ENCODE measurements around the gene DPEP1. TPM values are rescaled to one million over a fixed set of nuclear protein-coding genes. Genes with fewer than 3 reads are reported as not detected.

DPEP1 gene
- total RNA-seq, 2 donors from 2014 or later, result not detected

DNA sequence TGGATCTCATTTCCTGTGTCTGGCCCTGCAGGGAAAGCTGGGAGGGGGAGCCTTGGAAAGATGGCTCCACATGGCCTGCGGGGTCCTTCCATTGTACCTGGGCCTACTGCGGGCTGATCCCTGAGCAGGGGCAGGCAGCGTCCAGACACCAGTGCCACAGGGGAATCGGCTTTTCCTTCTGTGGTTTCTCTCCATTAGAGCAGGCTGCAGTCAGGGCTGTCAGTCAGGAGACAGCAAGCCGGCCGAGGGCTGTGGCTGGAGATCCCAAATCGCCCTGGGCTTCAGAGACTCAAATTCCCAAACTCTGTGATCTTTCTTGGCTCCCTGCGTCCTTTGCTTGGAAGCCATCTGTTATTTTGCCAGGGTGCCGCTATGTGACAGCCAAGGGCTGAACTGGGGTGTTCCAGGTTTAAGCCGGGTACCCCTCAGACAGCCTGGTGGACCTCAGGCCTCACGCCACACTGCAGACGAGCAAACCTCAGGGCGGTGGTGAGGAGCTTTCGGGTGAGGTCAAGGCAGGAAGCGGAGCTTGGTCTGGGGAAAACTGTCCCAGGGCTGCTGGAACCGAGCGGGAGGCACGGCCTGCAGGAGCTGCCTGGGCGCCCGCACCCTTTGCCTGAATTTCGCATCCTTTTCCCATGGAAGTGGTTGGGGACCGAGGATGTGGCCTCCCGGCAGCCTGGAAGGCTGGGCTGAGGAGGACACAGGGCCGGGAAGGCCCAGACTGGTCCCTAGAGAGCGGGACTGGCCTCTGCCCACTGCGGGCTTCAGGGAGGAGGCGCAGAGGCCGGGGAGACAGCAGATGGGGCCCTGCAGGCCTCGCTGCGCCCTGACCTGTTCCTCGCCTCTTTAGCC is 39.4 kb upstream of the DPEP1 start:
- no peaks in the 10 kb centered on the region for H3K9me3 ChIP-seq (ENCODE audit: control insufficient read depth, low read length, poor library complexity, severe bottlenecking)
- Mint-ChIP-seq H3K4me3 (peak overlapping the region; percentile 72), H3K27ac (peak overlapping the region; percentile 47), H3K27me3 (no peaks in the 10 kb centered on the region), H3K36me3 (ENCODE audit: low read depth) (no peaks in the 10 kb centered on the region), H3K4me1 (peaks cover 10% of the 10 kb centered on the region)
- DNase-seq, result no peak
- no peak for ATAC-seq

DNA sequence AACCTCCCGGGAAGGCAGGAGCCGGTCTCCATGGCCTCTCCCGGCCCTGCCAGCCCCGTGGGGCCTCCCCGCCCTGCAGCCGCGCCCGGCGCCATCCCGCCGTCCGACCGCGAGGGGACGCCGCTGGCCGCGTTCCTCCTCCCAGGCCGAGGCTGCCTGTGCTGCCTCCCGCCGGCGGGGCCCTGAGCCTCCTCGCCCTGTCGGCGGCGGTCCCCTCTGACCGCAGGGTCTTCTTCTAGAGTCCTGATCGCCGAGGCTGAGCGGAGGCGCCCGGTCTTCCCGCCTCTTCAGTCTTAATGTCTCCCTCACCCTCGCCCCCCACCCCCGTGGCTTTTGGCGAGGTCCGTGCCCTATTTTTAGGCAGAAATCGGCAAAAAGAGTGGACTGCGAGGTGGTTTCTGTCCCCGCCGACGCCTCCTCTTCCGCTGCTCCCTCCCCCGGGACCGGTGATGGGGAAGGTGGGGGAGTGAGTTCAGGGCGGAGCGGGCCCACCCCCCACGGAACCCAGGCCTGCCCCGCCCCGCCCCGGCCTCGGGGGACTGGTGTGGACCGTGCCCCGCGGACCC is 38.7 kb upstream of the DPEP1 start:
- Mint-ChIP-seq H3K27ac (no peak overlapping the region), H3K27me3 (no peaks in the 10 kb centered on the region), H3K4me3 (peak overlapping the region; percentile 76), H3K36me3 (ENCODE audit: low read depth) (no peaks in the 10 kb centered on the region), H3K4me1 (peaks cover 10% of the 10 kb centered on the region)
- DNase-seq, result peak; percentile 37 to 52 (median 48)
- H3K9me3 ChIP-seq (ENCODE audit: control insufficient read depth, low read length, poor library complexity, severe bottlenecking), result no peaks in the 10 kb centered on the region
- peak; percentile 71 for ATAC-seq

DNA sequence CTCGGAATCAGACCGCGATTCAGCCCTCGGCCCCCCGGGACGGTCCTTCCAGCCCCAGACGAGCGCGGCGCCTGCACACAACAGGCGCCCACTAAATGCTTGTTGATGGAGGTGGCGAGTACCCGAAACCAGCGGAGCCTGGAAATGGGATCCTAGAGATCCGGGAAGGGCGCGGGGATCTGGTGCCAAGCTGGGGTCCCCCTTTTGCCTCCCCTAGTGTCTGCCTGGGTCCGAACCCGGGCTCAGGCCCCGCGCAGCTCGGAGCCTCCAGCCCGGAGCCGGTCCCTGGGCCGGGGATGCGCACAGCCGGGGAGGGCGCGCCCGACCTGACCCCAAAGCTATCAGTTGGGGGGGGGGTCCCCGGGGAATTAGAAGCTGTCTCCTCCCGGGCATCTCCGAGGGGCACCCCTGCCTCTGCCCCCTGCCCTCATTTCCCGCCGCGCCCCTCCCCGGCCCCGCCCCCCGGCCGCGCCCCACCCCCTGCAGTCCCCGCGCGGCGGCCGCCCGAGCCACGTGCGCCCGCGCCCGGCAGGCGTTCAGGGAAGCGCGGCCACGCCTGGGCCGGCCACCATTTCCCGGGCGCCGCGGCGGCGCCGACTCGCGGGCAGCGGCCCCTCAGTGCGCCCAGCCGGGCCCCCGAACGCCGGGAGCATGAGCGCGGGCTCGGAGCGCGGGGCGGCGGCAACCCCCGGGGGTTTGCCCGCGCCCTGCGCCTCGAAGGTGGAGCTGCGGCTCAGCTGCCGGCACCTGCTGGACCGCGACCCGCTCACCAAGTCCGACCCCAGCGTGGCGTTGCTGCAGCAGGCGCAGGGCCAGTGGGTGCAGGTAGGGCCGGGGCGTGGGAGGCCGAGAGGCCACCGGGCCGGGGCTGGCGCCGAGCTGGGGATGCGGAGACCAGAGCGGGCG is 37.9 kb upstream of the DPEP1 start, which contains the start of gene CPNE7:
TSS of gene CPNE7 (plus strand) at position 512 of the 906 bp plus-strand sequence. CDS start at position 652, 140 bp downstream.
- ATAC-seq (peak; percentile 53), DNase-seq (no peak)
- Mint-ChIP-seq H3K27ac (no peak within 1 kb of the TSS), H3K27me3 (no peaks in the 10 kb centered on the region), H3K4me1 (peaks cover 10% of the 10 kb centered on the region), H3K36me3 (ENCODE audit: low read depth) (no peaks in the 10 kb centered on the region), H3K4me3 (peak within 1 kb of the TSS; percentile 76)
- H3K9me3 ChIP-seq (ENCODE audit: control insufficient read depth, low read length, poor library complexity, severe bottlenecking), result no peaks in the 10 kb centered on the region

DNA sequence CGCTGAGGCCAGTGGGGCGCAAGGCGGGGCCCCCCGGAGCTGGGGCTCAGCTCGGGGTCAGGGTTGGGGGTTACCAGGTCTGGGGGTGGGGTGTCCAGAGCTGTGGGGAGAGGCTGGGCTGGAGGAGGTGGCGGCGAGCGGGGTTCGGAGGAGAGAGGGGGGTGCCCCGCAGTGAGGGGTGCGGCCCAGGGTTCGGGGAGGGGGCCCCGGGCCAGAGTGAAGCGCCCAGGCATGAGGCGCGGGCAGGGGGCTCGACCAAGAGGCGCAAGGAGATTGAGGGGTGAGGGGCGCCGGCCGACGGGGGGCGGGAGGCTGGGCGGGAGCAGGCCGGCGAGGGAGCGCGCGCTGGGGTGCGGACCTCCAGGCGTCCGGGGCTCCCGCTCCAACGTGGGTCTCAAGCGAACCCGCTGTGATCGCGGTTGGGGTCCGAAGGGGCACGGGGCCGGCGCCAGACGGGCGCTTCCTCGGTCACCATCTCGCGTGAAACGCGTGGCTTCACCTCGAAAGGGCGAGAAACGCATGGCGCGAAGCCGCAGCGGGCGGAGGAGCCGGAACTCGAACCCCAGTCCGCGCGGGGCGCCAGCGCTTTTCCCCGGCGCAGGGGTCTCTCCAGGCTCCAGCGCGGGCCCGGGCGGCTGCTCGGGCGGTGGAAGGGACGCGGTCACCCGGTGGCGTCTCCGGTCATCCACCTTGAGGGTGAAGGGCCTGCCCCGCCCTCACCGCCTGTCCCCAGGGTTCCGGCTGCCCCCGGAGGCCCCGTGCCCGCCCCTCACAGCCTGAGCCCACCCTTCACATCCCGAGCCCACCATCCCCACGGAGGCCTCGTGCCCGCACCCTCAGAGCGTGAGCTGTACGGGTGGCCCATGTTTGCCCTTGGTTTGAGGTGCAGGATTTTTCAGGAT is 37.0 kb upstream of the DPEP1 start:
- no peaks in the 10 kb centered on the region for H3K9me3 ChIP-seq (ENCODE audit: control insufficient read depth, low read length, poor library complexity, severe bottlenecking)
- H3K4me1 Mint-ChIP-seq, result peaks cover 10% of the 10 kb centered on the region
- H3K4me3 Mint-ChIP-seq, result no peak overlapping the region
- H3K27me3 Mint-ChIP-seq, result no peaks in the 10 kb centered on the region
- no peak overlapping the region for H3K27ac Mint-ChIP-seq
- ATAC-seq, result no peak
- no peak for DNase-seq
- H3K36me3 Mint-ChIP-seq (ENCODE audit: low read depth), result no peaks in the 10 kb centered on the region

DNA sequence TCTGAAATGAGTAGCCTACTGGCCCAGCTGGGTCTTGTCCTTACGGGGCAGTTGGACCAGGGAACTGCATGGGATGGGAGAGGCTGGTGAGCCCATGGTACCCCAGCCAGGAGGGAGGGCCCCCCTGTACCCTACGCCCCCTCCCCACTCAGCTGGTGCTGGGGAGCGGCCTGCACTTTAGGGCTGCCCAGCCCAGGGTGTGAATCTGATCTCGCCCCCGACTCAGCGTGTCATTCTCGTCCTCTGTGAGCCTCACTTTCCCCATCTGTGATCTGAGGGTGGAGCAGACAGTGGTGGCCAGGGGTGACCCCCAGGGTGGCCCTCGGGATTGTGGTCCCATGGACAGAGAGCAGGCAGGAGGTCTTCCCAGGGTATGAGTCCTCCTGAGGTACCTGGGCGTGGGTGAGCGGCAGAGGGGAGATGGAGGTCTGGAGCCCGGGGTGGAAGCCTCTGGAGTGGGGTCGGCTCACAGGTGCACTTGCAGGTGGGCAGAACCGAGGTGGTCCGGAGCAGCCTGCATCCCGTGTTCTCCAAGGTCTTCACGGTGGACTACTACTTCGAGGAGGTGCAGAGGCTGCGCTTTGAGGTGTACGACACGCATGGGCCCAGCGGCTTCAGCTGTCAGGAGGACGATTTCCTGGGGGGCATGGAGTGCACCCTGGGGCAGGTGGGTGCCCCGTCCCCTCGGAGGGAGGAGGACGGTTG is 36.2 kb upstream of the DPEP1 start:
- Mint-ChIP-seq H3K27me3 (no peaks in the 10 kb centered on the region), H3K4me3 (peak overlapping the region; percentile 25), H3K36me3 (ENCODE audit: low read depth) (no peaks in the 10 kb centered on the region), H3K27ac (no peak overlapping the region), H3K4me1 (peaks cover 4% of the 10 kb centered on the region)
- no peaks in the 10 kb centered on the region for H3K9me3 ChIP-seq (ENCODE audit: control insufficient read depth, low read length, poor library complexity, severe bottlenecking)
- ATAC-seq (no peak), DNase-seq (no peak)

DNA sequence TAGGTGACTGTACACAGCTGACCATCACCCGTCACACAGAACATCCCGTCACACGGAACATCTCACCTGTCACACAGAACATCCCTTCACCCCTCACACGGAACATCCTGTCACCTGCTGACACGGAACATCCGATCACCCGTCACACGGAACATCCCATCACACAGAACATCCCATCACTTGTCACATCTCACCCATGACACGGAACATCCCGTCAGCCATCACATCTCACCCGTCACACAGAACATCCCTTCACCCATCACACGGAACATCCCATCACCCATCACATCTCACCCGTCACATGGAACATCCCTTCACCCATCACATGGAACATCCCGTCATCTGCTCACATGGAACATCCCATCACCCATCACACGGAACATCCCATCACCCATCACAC is 34.1 kb upstream of the DPEP1 start:
- DNase-seq, result no peak
- ATAC-seq, result no peak
- peaks cover 2% of the 10 kb centered on the region for H3K4me1 Mint-ChIP-seq
- no peaks in the 10 kb centered on the region for H3K9me3 ChIP-seq (ENCODE audit: control insufficient read depth, low read length, poor library complexity, severe bottlenecking)
- H3K27ac Mint-ChIP-seq, result no peak overlapping the region
- H3K27me3 Mint-ChIP-seq, result no peaks in the 10 kb centered on the region
- H3K36me3 Mint-ChIP-seq (ENCODE audit: low read depth), result no peaks in the 10 kb centered on the region
- no peak overlapping the region for H3K4me3 Mint-ChIP-seq

DNA sequence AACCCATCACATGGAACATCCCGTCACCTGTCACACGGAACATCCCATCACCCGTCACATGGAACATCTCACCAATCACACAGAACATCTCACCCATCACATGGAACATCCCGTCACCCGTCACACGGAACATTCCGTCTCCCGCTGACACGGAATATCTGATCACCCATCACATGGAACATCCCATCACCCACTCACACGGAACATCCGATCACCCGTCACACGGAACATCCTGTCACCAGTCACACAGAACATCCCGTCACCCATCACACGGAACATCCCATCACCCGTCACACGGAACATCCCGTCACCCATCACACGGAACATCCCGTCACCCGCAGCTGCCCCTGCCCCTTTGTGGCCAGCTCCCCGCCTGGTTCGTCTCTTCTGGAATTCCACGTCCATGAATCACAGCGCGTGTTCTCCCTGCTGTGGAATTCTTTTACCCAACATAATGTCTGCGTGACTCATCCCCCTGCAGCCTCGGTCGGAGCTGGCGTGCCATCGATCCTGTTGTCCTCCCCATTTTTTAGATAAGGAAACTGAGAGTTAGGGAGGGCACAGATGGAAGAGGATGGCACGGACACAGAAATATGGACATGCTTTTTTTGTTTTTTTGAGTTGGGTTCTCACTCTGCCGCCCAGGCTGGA is 32.3 kb upstream of the DPEP1 start:
- no peak for DNase-seq

DNA sequence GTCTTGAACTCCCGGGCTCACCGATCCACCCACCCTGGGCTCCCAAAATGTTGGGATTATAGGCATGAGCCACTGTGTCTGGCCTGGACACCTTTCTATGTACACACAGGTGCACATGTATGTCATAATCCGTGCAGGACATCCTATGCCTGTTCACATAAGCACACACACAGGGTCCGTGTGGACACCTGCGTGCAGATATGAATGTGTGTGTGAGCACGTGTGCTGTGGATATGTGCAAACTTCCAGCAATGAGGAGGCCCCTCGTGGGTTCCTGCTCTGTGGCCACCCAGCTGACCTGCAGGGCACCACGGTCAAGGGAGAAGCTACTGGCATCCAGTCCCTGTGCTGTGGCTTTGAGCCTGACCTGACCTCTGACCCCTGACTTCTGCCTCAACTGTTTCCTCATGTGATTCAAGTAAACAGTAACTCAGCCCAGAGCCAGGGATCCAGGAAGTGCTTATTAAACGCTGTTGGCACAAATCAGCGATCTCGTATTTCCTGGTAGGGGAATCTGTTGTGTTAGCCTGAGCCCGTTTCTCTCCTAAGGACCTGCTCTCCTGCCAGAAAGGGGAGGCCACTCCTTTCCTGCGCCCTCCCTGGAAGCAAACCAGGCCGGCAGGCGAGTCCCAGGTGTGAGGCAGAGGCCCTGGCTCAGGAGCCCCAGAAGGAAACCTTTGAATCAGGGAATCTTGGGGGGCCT is 31.4 kb upstream of the DPEP1 start:
- no peak for ATAC-seq
- H3K27ac Mint-ChIP-seq, result no peak overlapping the region
- no peak for DNase-seq
- no peaks in the 10 kb centered on the region for H3K27me3 Mint-ChIP-seq
- no peaks in the 10 kb centered on the region for H3K9me3 ChIP-seq (ENCODE audit: control insufficient read depth, low read length, poor library complexity, severe bottlenecking)
- no peaks in the 10 kb centered on the region for H3K36me3 Mint-ChIP-seq (ENCODE audit: low read depth)
- peaks cover 2% of the 10 kb centered on the region for H3K4me1 Mint-ChIP-seq
- H3K4me3 Mint-ChIP-seq, result no peak overlapping the region

More for the DNA sequence above, 32.3 kb upstream of the DPEP1 start:
- H3K9me3 ChIP-seq (ENCODE audit: control insufficient read depth, low read length, poor library complexity, severe bottlenecking), result no peaks in the 10 kb centered on the region
- Mint-ChIP-seq H3K4me3 (no peak overlapping the region), H3K27me3 (no peaks in the 10 kb centered on the region), H3K36me3 (ENCODE audit: low read depth) (no peaks in the 10 kb centered on the region), H3K4me1 (peaks cover 2% of the 10 kb centered on the region), H3K27ac (no peak overlapping the region)
- ATAC-seq, result no peak

DNA sequence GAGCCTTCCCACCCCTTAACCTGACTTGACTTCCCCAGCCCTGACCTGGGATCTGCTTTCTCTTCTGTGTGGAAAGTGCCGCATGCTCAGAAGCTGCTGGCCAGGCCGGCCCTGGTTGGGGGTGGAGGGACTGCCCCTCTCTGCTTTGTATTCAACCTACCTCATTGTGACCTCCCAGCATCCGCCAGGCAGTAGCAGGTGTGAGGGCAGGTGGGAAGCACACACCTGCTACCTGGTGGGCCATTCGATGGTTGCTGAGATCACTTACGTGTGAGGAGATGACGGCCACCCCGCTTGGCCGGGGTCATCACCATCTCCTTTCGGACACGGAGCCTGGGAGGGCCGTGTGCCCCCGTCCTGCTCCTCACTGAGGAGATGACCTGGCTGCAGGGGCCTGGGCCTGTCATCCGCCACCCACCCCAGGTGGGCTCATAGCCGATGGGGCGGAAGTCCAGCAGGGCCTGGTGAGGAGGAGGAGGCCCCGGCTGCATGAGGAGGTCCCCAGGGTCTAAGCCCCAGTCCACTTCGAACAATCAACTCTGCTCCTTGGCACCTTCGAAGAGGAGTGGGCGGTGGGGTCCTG is 30.7 kb upstream of the DPEP1 start:
- ATAC-seq, result no peak
- Mint-ChIP-seq H3K36me3 (ENCODE audit: low read depth) (no peaks in the 10 kb centered on the region), H3K4me3 (no peak overlapping the region), H3K27ac (no peak overlapping the region), H3K27me3 (no peaks in the 10 kb centered on the region), H3K4me1 (no peaks in the 10 kb centered on the region)
- DNase-seq, result peak in 1 of 3 donors; percentile 7
- H3K9me3 ChIP-seq (ENCODE audit: control insufficient read depth, low read length, poor library complexity, severe bottlenecking), result no peaks in the 10 kb centered on the region

DNA sequence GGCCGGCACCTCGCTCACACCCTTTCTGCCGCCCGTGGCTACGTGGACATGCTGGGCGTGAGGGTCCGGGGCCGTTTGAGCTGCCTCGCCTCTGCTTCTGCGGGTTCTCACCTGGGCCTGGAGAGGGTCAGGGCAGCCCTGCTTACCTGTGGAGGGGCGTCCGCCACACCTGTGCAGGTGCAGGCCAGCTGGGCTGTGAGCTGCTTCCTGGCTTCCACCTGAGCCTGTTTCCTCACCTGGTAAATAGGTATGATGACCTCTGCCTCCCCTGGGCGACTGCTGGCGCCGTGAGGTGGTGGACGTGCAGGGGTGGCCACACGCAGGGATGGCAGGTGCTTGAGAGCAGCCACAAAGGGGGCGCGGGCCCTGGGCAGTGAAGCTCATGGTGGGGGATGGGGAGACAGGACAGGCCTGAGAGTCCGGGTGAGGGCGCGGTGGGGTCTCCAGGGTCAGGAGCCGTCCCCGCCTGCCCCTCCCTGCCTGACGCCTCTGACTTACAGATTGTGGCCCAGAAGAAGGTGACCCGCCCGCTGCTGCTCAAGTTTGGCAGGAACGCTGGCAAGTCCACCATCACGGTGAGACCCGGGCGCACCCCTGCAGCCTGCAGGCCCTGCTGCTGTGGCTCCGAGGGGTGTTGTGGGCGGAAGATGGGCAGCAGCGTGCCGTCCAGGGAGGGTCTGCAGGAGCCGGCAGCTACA is 30.1 kb upstream of the DPEP1 start:
- DNase-seq (no peak), ATAC-seq (no peak)
- no peak overlapping the region for H3K4me3 Mint-ChIP-seq
- H3K27me3 Mint-ChIP-seq, result no peaks in the 10 kb centered on the region
- no peaks in the 10 kb centered on the region for H3K36me3 Mint-ChIP-seq (ENCODE audit: low read depth)
- no peak overlapping the region for H3K27ac Mint-ChIP-seq
- H3K9me3 ChIP-seq (ENCODE audit: control insufficient read depth, low read length, poor library complexity, severe bottlenecking), result no peaks in the 10 kb centered on the region
- H3K4me1 Mint-ChIP-seq, result no peaks in the 10 kb centered on the region

All from T-helper 17 cell (primary cell).